Colonic mucosa (tissue), 4 donors: ENCODE results near the gene NSG1. TPM values are rescaled to one million over a fixed set of nuclear protein-coding genes. Genes with fewer than 3 reads are reported as not detected.

ENCODE experiments used
- DNase-seq: peaks from one replicate; pipeline ENCODE4 v3.0.0-alpha.2; 2020
- H3K27ac ChIP-seq: fragments of 200-600 bp; one replicate; pipeline ENCODE4 v1.8.0; 2021
- H3K27me3 ChIP-seq: fragments of 200-600 bp; one replicate; pipeline ENCODE4 v1.8.0; 2021
- H3K36me3 ChIP-seq: fragments of 200-600 bp; one replicate; pipeline ENCODE4 v1.8.0; 2021
- H3K4me1 ChIP-seq: fragments of 200-600 bp; one replicate; pipeline ENCODE4 v1.8.0; 2021; ENCODE audit warnings: mild to moderate bottlenecking
- H3K4me3 ChIP-seq: fragments of 200-600 bp; one replicate; pipeline ENCODE4 v1.8.0; 2021
- H3K9ac ChIP-seq, 2 donors: one replicate each; pipeline ENCODE4 v1.7.0; 2013; ENCODE audit warnings: control low read depth in 2 of 2, low read depth in 2 of 2, low read length in 2 of 2
- H3K9me3 ChIP-seq: fragments of 200-600 bp; one replicate; pipeline ENCODE4 v1.8.0; 2021
- intact Hi-C: fragments of 100-400 bp; cut with DNase I; formaldehyde crosslinking; loops from one replicate; pipeline ENCODE4 v1.14.1; 2022
- total RNA-seq, 2 donors: library from RNA; stranded (reverse); fragmentation: NEBNext Ultra II Directional in 1 of 2; extraction: Animal tissue kit (Norgen Biotek cat#: 25700) in 1 of 2; gene quantifications; one replicate each; pipeline ENCODE4 v1.2.1, GENCODE V29; 2021
- TF ChIP-seq, protein P1 (sequence below): fragments of 200-600 bp; IDR thresholded peaks from one replicate; pipeline ENCODE4 v1.8.0; 2022; ENCODE audit warnings: antibody characterized with exemption, mild to moderate bottlenecking
- donor health status: healthy.
- donor health status: DM: no; HTN: no; CAD: no.
- donor health status: DM: no; HTN: no; CAD: no.

Gene NSG1
- total RNA-seq, 2 donors from 2014 or later = 2.4 to 5.9 TPM

DNA sequence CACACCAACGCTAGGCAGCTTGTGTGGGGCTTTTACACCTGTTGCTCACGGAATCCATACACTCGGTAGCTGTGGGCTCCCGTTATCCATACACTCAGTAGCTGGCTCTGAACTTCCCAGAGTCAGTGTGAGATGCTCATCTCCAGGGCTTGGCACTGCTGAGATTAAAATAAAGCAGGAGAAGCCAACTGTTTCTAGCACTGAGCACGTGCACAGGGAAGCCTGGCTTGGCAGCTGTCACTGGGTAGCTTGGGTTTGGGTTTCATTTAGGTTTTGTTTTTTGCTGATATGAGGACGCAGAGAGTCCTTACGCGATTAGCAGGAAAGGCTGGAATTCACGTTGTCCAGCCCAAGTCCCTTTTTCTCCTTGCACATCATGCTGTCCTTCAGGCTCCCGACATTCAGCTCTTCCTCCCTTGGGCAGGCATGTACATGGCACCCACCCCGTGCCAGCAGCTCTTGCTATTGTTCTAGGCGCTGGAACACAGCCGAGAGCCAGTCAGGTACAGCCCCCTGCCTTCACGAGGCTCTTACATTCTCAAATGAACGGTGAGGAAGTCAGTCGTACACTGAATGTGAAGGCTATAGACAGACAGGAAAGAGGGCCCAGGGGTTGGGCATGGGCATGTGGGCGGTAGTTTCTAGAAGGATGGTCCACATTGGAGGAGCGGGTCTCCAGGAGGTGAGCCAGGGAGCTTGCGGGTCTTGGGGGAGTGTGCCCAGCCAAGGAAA is 25.9 kb downstream of the NSG1 start:
- DNase-seq = no peak
- no peak overlapping the region for H3K9ac ChIP-seq
- no peak overlapping the region for H3K27ac ChIP-seq
- TF ChIP-seq, protein P1, sequence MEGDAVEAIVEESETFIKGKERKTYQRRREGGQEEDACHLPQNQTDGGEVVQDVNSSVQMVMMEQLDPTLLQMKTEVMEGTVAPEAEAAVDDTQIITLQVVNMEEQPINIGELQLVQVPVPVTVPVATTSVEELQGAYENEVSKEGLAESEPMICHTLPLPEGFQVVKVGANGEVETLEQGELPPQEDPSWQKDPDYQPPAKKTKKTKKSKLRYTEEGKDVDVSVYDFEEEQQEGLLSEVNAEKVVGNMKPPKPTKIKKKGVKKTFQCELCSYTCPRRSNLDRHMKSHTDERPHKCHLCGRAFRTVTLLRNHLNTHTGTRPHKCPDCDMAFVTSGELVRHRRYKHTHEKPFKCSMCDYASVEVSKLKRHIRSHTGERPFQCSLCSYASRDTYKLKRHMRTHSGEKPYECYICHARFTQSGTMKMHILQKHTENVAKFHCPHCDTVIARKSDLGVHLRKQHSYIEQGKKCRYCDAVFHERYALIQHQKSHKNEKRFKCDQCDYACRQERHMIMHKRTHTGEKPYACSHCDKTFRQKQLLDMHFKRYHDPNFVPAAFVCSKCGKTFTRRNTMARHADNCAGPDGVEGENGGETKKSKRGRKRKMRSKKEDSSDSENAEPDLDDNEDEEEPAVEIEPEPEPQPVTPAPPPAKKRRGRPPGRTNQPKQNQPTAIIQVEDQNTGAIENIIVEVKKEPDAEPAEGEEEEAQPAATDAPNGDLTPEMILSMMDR = no peak
- no peak overlapping the region for H3K4me3 ChIP-seq
- H3K36me3 ChIP-seq = no peaks in the 10 kb centered on the region
- no peaks in the 10 kb centered on the region for H3K4me1 ChIP-seq
- H3K27me3 ChIP-seq = no peaks in the 10 kb centered on the region
- no peaks in the 10 kb centered on the region for H3K9me3 ChIP-seq
- intact Hi-C loops = no loop called here

DNA sequence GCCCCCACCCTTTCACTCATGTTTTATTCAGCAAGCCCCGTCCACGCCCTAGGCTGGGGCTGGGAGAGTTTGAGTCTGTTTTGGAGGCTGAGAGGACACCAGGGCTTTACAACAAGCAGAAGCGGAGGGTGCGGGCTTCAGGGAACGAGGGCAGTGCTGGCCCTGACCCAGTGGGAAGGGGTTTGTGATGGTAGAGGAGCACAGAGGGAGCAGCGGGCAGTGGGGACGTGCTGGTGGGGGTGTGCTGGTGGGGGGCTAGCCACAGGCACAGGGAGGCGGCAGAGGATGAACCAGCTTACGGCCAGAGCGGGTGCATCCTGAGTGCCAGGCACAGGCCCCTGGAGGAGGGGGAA is 26.4 kb downstream of the NSG1 start:
- Histone ChIP-seq H3K27me3 (no peaks in the 10 kb centered on the region), H3K4me1 (no peaks in the 10 kb centered on the region), H3K4me3 (no peak overlapping the region), H3K27ac (no peak overlapping the region), H3K9me3 (no peaks in the 10 kb centered on the region), H3K9ac (no peak overlapping the region), H3K36me3 (no peaks in the 10 kb centered on the region)
- intact Hi-C loops = no loop called here
- DNase-seq = no peak
- TF ChIP-seq, protein P1 = no peak

DNA sequence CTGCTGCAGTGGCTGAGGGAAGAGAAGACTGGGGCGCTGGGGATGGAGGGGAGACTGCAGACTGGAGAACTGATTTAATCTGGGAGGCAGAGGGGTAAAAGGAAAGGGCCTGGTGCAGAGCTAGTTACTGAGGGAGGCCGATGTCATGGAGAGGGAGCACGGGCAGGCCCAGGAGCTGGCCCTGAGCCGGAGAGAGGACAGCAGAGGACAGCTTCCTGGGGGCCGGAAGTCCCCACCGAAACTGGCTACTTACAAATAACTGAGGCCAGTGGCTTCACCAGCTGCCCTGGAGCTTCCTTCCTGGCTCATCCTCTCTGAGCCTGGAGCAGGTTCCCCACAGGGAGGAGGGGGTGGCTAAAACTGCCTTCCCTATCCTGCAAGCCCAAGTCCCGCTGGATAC is 26.9 kb downstream of the NSG1 start:
- TF ChIP-seq, protein P1 = no peak
- H3K9ac ChIP-seq = no peak overlapping the region
- no peak overlapping the region for H3K27ac ChIP-seq
- no peak for DNase-seq
- no peaks in the 10 kb centered on the region for H3K36me3 ChIP-seq
- H3K4me3 ChIP-seq = no peak overlapping the region
- no peaks in the 10 kb centered on the region for H3K4me1 ChIP-seq
- no peaks in the 10 kb centered on the region for H3K27me3 ChIP-seq
- intact Hi-C loops = no loop called here
- no peaks in the 10 kb centered on the region for H3K9me3 ChIP-seq

DNA sequence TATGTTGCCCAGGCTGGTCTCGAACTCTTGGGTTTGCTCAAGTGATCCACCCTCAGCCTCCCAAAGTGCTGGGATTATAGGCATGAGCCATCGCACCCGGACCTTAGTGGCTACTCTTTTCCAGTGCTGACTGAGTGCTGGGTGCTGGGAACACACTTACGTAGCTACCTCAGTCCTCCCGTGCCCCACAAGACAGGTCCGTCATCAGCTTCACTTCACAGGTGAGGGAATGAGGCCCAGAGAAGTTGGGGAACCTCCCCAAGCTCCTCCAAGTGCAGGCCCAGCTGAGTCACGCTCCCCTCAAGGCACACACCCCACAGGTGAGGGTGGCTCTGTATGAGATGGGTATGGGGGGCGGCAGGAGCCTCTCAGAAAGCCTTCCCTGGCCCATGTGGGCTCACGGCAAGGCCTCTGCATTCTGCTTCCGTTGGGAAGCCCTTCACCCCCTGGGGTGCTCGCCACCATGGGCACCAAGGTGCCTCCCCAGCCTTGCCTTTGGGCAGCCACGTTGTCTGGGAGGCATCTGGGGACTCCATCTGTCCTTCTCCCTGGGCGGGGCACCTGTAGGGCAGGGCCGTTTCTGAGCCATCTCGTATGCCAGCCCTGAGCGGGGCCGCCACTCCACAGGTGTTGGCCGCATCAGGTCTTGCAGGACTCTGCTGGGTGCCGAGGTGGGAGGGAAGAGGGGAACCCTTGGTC is 28.4 kb downstream of the NSG1 start:
- Histone ChIP-seq H3K4me1 (no peaks in the 10 kb centered on the region), H3K36me3 (peaks cover 5% of the 10 kb centered on the region), H3K9me3 (no peaks in the 10 kb centered on the region), H3K27me3 (no peaks in the 10 kb centered on the region), H3K4me3 (no peak overlapping the region), H3K9ac (no peak overlapping the region), H3K27ac (no peak overlapping the region)
- no peak for DNase-seq
- intact Hi-C loops = no loop called here
- TF ChIP-seq, protein P1 = no peak

DNA sequence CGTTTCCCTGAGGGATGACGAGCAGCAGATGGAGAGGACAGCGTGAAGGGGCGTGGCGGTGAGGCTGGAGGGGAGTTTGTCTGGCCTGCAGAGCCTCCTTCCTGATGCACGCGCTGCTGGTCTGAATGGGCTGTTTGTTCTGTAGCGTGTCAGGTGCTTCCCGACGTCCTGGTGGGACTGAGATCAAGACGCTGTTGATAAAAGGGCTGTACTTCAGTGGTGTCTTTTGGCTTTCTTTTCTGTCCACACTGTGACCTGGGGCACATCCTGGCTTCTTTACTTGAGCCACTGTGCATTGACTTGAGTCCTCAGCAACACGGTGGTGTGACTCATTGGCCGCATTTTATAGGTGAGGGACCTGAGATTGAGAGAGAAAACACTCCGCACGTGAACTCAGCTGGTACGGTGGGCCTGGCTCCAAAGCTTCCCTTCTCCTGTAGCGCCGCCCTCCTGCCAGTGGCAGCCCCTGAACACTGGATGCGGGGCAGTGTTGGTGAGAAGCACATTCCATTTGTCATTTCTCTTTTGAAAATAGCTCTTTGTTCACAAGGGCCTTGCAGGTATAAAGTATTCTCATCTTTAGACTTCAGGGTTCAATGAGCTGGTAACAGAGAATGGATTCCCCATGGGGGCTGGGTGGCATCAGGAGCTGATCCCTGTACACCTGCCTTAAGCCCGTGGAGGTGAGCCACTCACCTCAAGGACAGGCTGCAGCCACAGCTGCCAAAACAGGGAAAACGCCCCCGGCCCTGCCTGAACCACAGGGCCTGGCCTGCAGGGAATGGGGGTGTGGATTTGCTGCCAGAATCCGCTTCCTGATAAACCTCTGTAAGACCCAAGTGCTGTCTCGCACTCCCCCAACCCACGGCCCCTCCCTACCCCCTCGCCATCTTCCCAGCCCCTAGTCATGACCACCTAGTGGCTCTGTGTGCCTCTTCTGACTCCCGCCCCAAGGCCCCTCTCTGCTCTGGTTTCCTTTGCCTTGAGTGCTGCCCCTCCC is 29.2 kb downstream of the NSG1 start:
- Histone ChIP-seq H3K36me3 (peaks cover 10% of the 10 kb centered on the region), H3K9ac (no peak overlapping the region), H3K4me3 (no peak overlapping the region), H3K4me1 (no peaks in the 10 kb centered on the region), H3K27ac (no peak overlapping the region), H3K9me3 (no peaks in the 10 kb centered on the region), H3K27me3 (no peaks in the 10 kb centered on the region)
- intact Hi-C loops = no loop called here
- TF ChIP-seq, protein P1 = no peak
- no peak for DNase-seq
